ENCODE measurements around the gene SLC9A1.

The SLC9A1 gene

DNA sequence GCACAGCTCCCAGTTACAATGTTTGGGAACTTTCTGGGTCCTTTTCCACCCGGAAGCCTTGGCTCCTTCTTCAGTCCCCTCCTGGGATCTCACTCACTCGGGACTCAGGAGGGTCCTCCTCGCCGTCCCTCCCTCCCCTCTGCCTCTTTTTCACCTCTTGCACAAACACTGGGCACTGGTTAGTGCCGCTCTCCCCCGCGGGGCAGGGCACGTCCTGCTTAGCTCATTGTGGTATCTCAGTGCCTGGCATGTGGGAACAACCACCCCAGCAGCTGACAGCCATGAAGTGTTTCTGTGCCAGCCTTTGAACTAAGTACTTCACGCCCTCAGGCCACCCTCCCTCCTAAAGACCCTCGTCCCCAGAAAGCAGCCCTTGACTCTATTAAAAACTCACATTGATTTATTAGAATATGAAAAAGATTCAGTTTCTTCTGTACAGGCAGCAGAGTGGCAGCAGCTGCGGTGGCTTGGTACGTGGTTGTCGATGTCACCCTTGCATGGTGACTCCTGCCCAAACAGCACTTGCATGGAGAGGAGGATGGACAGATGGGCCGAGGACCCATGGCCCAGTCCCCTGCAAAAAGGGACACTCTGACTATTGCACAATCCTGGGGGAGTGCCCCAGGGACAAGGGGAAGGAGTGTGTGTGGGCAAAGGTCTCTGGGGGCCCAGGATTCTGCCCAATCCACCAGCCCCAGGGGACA lies 56.3 kb downstream of the SLC9A1 start (continued):
- TF ChIP-seq ZNF621 (tag by site-specific recombination; IDR thresholded peaks at IDR 0.05) (no peak), ZNF169 (tag by site-specific recombination; IDR thresholded peaks at IDR 0.05) (no peak), ZBTB7A (tag by site-specific recombination; IDR thresholded peaks at IDR 0.05; ENCODE audit: low read depth) (no peak), ZNF561 (tag by site-specific recombination; IDR thresholded peaks at IDR 0.05; ENCODE audit: borderline replicate concordance) (no peak), ZNF660 (tag by site-specific recombination; IDR thresholded peaks at IDR 0.05) (no peak), ZNF302 (tag by site-specific recombination; IDR thresholded peaks at IDR 0.05; ENCODE audit: low read depth) (no peak)

DNA sequence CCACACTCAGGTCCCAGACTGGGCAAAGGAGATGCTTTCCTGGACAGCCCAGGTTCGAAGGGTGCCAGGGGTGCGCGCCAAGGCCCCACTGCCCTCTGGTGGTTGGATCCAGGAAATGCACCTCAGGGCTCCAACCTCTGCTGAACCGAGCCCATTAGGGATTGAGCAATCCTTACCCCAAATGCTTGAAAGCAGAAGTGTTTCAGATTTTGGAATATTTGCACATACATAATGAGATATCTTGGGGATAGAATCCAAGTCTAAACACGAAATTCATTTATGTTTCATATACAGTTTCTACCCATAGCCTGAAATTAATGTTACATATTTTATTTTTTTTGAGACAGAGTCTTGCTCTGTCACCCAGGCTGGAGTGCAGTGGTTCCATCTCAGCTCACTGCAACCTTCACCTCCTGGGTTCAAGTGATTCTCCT lies 57.4 kb downstream of the SLC9A1 start:
- Histone ChIP-seq H3K9me3 (ENCODE audit: control insufficient read depth, insufficient read depth, low read depth, low read length) (no peaks in the 10 kb centered on the region), H3K36me3 (ENCODE audit: control insufficient read depth in 2 of 2, insufficient read depth in 1 of 2, low read length in 2 of 2) (peaks cover 0 to 21% of the 10 kb centered on the region in 2 experiments; a peak in 1 of 3 replicates), H3K4me1 (ENCODE audit: control insufficient read depth, insufficient read depth, low read length) (peaks cover 8% of the 10 kb centered on the region), H3K27ac (ENCODE audit: extremely low read depth, low read depth, low read length) (no peak overlapping the region), H3K4me3 (ENCODE audit: low read depth, low read length) (no peak overlapping the region)
- POLR2A ChIA-PET: no interaction called here
- CTCF ChIA-PET: interaction anchor here (0.6 to 15.2 kb wide), 32 partner anchors 9 to 418 kb away, joined by 3 to 329 read pairs (median 4); partner anchors contain the start of gene TRNP1
- no peak for TF ChIP-seq ZFP41 (tag by site-specific recombination; IDR thresholded peaks at IDR 0.05; ENCODE audit: borderline replicate concordance)
- TF ChIP-seq, protein P1, sequence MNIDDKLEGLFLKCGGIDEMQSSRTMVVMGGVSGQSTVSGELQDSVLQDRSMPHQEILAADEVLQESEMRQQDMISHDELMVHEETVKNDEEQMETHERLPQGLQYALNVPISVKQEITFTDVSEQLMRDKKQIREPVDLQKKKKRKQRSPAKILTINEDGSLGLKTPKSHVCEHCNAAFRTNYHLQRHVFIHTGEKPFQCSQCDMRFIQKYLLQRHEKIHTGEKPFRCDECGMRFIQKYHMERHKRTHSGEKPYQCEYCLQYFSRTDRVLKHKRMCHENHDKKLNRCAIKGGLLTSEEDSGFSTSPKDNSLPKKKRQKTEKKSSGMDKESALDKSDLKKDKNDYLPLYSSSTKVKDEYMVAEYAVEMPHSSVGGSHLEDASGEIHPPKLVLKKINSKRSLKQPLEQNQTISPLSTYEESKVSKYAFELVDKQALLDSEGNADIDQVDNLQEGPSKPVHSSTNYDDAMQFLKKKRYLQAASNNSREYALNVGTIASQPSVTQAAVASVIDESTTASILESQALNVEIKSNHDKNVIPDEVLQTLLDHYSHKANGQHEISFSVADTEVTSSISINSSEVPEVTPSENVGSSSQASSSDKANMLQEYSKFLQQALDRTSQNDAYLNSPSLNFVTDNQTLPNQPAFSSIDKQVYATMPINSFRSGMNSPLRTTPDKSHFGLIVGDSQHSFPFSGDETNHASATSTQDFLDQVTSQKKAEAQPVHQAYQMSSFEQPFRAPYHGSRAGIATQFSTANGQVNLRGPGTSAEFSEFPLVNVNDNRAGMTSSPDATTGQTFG (tag by site-specific recombination; IDR thresholded peaks at IDR 0.05; ENCODE audit: borderline replicate concordance): no peak
- no peak for TF ChIP-seq ZNF596 (tag by site-specific recombination; IDR thresholded peaks at IDR 0.05)
- no peak for TF ChIP-seq REPIN1 (tag by site-specific recombination; IDR thresholded peaks at IDR 0.05; ENCODE audit: low read depth)
- TF ChIP-seq ZNF404 (tag by site-specific recombination; IDR thresholded peaks at IDR 0.05): no peak
- no peak for TF ChIP-seq PRDM4 (tag by site-specific recombination; IDR thresholded peaks at IDR 0.05)
- no peak for TF ChIP-seq ZNF776 (tag by site-specific recombination; IDR thresholded peaks at IDR 0.05; ENCODE audit: borderline replicate concordance)
- peak; percentile 44; the same call in 1 of the 2 replicates for TF ChIP-seq ZFP37 (tag by site-specific recombination; IDR thresholded peaks at IDR 0.05)
- TF ChIP-seq ZNF391 (tag by site-specific recombination; IDR thresholded peaks at IDR 0.05; ENCODE audit: borderline replicate concordance, low read depth): no peak
- TF ChIP-seq ZNF747 (tag by site-specific recombination; IDR thresholded peaks at IDR 0.05): no peak
- no peak for TF ChIP-seq ZNF19 (tag by site-specific recombination; IDR thresholded peaks at IDR 0.05; ENCODE audit: low read depth)
- no peak for TF ChIP-seq ZBTB11 (tag by site-specific recombination; conservative IDR thresholded peaks at IDR 0.05; ENCODE audit: low read depth)
- TF ChIP-seq, protein P2, sequence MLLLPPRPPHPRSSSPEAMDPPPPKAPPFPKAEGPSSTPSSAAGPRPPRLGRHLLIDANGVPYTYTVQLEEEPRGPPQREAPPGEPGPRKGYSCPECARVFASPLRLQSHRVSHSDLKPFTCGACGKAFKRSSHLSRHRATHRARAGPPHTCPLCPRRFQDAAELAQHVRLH (tag by site-specific recombination; IDR thresholded peaks at IDR 0.05): no peak
- TF ChIP-seq ZNF114 (tag by site-specific recombination; IDR thresholded peaks at IDR 0.05): no peak
- TF ChIP-seq OVOL3 (tag by site-specific recombination; IDR thresholded peaks at IDR 0.05): no peak
- TF ChIP-seq ZNF701 (tag by site-specific recombination; IDR thresholded peaks at IDR 0.05): no peak
- no peak for TF ChIP-seq ZNF514 (tag by site-specific recombination; IDR thresholded peaks at IDR 0.05)
- TF ChIP-seq ZNF571 (tag by site-specific recombination; IDR thresholded peaks at IDR 0.05): no peak
- no peak for TF ChIP-seq ZNF561 (tag by site-specific recombination; IDR thresholded peaks at IDR 0.05; ENCODE audit: borderline replicate concordance)
- TF ChIP-seq ZNF335 (tag by site-specific recombination; conservative IDR thresholded peaks at IDR 0.05): no peak
- TF ChIP-seq ZNF354C (tag by site-specific recombination; IDR thresholded peaks at IDR 0.05; ENCODE audit: borderline replicate concordance, low read depth): no peak
- TF ChIP-seq ZNF169 (tag by site-specific recombination; IDR thresholded peaks at IDR 0.05): no peak
- TF ChIP-seq ZSCAN16 (tag by site-specific recombination; IDR thresholded peaks at IDR 0.05): no peak
- no peak for TF ChIP-seq ZNF10 (tag by site-specific recombination; IDR thresholded peaks at IDR 0.05)
- TF ChIP-seq TRIM28 (IDR thresholded peaks at IDR 0.05; ENCODE audit: borderline replicate concordance, low read length): no peak

All from HEK293 (cell line).